ENCODE results near the gene JMJD1C.

Gene JMJD1C

GRCh38 chr10:63200431-63200830 lies 265.3 kb downstream of the JMJD1C start:
- no peak overlapping the region for H3K9ac ChIP-seq (ENCODE audit: low read length)
- no peak for DNase-seq
- no peak overlapping the region for H3K4me3 ChIP-seq (ENCODE audit: low read length)
- no peak overlapping the region for H3K4me2 ChIP-seq (ENCODE audit: low read depth, low read length)
- peaks cover 12% of the 10 kb centered on the region; the same call in 1 of the 2 replicates for H3K36me3 ChIP-seq (replicated peaks; ENCODE audit: insufficient read depth, low read length)
- H3K4me1 ChIP-seq (ENCODE audit: low read length), result peaks cover 13% of the 10 kb centered on the region
- H3K27me3 ChIP-seq (replicated peaks; ENCODE audit: insufficient read depth, low read length), result no peaks in the 10 kb centered on the region
- no peaks in the 10 kb centered on the region for H3K9me3 ChIP-seq (replicated peaks; ENCODE audit: insufficient read depth, low read length)
- no peaks in the 10 kb centered on the region for H4K20me1 ChIP-seq (ENCODE audit: insufficient read depth, low read length)
- TF ChIP-seq EZH2 (optimal IDR thresholded peaks at IDR 0.05; ENCODE audit: low read depth, low read length) (no peak), EZH2phosphoT487 (IDR thresholded peaks at IDR 0.05; ENCODE audit: low read length) (no peak), CTCF (IDR thresholded peaks at IDR 0.05; ENCODE audit: low read length) (no peak)
- no peaks in the 10 kb centered on the region for H3K9me2 ChIP-seq (replicated peaks; ENCODE audit: insufficient read depth, low read length)
- H3F3A ChIP-seq (ENCODE audit: insufficient read depth, low read length), result no peaks in the 10 kb centered on the region; the same call in 1 of the 2 replicates
- no peak overlapping the region for H3K27ac ChIP-seq (ENCODE audit: low read length)
- H3K79me2 ChIP-seq (ENCODE audit: low read length), result peaks cover 20% of the 10 kb centered on the region
- no peak overlapping the region for H2AFZ ChIP-seq (ENCODE audit: low read length)

- H3K36me3 ChIP-seq (replicated peaks; ENCODE audit: insufficient read depth, low read length), result peaks cover 12% of the 10 kb centered on the region; the same call in 1 of the 2 replicates
Measured at GRCh38 chr10:63199716-63200115, 266.1 kb downstream of the JMJD1C start.

GRCh38 chr10:63197344-63198092 lies 268.3 kb downstream of the JMJD1C start:
- Histone ChIP-seq H3K36me3 (replicated peaks; ENCODE audit: insufficient read depth, low read length) (peaks cover 12% of the 10 kb centered on the region; the same call in 1 of the 2 replicates), H4K20me1 (ENCODE audit: insufficient read depth, low read length) (no peaks in the 10 kb centered on the region), H3K9me3 (replicated peaks; ENCODE audit: insufficient read depth, low read length) (no peaks in the 10 kb centered on the region), H3F3A (ENCODE audit: insufficient read depth, low read length) (no peaks in the 10 kb centered on the region; the same call in 1 of the 2 replicates), H3K4me2 (ENCODE audit: low read depth, low read length) (no peak overlapping the region), H2AFZ (ENCODE audit: low read length) (no peak overlapping the region), H3K9me2 (replicated peaks; ENCODE audit: insufficient read depth, low read length) (no peaks in the 10 kb centered on the region), H3K27ac (ENCODE audit: low read length) (no peak overlapping the region), H3K4me3 (ENCODE audit: low read length) (no peak overlapping the region), H3K79me2 (ENCODE audit: low read length) (peaks cover 3% of the 10 kb centered on the region; the same call in 1 of the 2 replicates), H3K27me3 (replicated peaks; ENCODE audit: insufficient read depth, low read length) (no peaks in the 10 kb centered on the region), H3K9ac (ENCODE audit: low read length) (no peak overlapping the region), H3K4me1 (ENCODE audit: low read length) (no peaks in the 10 kb centered on the region)
- TF ChIP-seq CTCF (IDR thresholded peaks at IDR 0.05; ENCODE audit: low read length) (no peak), EZH2 (optimal IDR thresholded peaks at IDR 0.05; ENCODE audit: low read depth, low read length) (no peak), EZH2phosphoT487 (IDR thresholded peaks at IDR 0.05; ENCODE audit: low read length) (no peak)
- no peak for DNase-seq

More at GRCh38 chr10:63199716-63200115, 266.1 kb downstream of the JMJD1C start:
- Histone ChIP-seq H3K9me3 (replicated peaks; ENCODE audit: insufficient read depth, low read length) (no peaks in the 10 kb centered on the region), H3F3A (ENCODE audit: insufficient read depth, low read length) (no peaks in the 10 kb centered on the region; the same call in 1 of the 2 replicates), H3K4me3 (ENCODE audit: low read length) (no peak overlapping the region), H3K27me3 (replicated peaks; ENCODE audit: insufficient read depth, low read length) (no peaks in the 10 kb centered on the region), H3K9me2 (replicated peaks; ENCODE audit: insufficient read depth, low read length) (no peaks in the 10 kb centered on the region), H3K27ac (ENCODE audit: low read length) (no peak overlapping the region), H3K79me2 (ENCODE audit: low read length) (peaks cover 14% of the 10 kb centered on the region), H3K9ac (ENCODE audit: low read length) (no peak overlapping the region), H4K20me1 (ENCODE audit: insufficient read depth, low read length) (no peaks in the 10 kb centered on the region), H2AFZ (ENCODE audit: low read length) (no peak overlapping the region), H3K4me2 (ENCODE audit: low read depth, low read length) (no peak overlapping the region), H3K4me1 (ENCODE audit: low read length) (peaks cover 6% of the 10 kb centered on the region)
- DNase-seq, result no peak
- TF ChIP-seq EZH2phosphoT487 (IDR thresholded peaks at IDR 0.05; ENCODE audit: low read length), result no peak
- no peak for TF ChIP-seq CTCF (IDR thresholded peaks at IDR 0.05; ENCODE audit: low read length)
- TF ChIP-seq EZH2 (optimal IDR thresholded peaks at IDR 0.05; ENCODE audit: low read depth, low read length), result no peak

Measured in MM.1S (cell line).